GM18517 (cell line): ENCODE measurements around the gene NPAS3.

ENCODE experiments used
- ATAC-seq: cut with Tn5 transposase; IDR thresholded peaks from one replicate; pipeline ENCODE4 v1.9.1; 2021; ENCODE audit warnings: mild to moderate bottlenecking, moderate library complexity; ENCODE audit not compliant: unreplicated experiment

The NPAS3 gene

DNA sequence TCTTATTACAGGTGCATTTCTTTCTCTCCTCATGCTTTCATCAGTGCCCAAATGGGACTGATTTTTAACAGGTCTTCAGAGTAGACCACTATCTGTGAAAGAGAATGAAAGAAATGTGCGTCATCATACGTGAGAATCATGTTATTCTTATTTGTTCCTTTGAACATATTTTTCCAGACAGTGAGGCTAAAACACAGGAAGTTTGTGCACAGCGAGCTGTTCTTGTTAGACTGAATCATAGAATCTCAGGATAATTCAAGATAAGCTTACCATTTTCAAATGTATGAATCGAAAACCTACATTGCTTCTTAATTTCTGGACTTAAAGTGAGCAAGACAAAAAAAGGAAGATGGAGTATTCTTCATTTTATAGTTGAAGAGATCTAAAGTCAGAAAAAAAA is 629.1 kb downstream of the NPAS3 start:
- ATAC-seq = no peak

DNA sequence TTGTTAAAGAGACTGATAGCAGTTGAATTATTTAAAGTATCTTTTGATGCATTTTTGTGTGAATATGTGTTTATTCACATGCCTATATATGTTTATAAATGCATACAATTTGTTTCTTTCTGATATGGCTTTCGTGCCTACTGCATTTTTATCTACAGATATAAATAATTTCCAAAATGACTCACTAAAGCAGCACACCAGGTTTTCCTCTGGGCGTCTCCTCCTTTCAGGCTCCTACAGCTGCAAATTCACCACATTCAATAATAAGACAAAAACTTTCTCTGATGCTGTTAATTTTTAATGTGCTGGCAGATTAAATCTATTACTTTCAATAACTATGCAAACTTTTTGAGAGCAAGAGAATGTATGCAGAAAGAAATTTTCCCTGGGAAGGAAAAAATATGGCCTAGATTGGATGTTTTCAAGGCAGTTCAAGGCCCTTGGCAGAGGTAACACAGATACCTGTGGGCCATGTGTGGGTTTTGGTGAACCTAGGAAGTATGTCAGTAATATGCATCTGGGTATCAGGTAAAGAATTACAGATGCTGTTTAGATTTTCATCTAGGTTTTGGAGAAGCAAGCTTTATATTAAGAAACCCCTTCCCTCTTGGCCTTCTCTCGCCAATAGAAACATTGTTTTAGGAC is 630.4 kb downstream of the NPAS3 start:
- no peak for ATAC-seq

DNA sequence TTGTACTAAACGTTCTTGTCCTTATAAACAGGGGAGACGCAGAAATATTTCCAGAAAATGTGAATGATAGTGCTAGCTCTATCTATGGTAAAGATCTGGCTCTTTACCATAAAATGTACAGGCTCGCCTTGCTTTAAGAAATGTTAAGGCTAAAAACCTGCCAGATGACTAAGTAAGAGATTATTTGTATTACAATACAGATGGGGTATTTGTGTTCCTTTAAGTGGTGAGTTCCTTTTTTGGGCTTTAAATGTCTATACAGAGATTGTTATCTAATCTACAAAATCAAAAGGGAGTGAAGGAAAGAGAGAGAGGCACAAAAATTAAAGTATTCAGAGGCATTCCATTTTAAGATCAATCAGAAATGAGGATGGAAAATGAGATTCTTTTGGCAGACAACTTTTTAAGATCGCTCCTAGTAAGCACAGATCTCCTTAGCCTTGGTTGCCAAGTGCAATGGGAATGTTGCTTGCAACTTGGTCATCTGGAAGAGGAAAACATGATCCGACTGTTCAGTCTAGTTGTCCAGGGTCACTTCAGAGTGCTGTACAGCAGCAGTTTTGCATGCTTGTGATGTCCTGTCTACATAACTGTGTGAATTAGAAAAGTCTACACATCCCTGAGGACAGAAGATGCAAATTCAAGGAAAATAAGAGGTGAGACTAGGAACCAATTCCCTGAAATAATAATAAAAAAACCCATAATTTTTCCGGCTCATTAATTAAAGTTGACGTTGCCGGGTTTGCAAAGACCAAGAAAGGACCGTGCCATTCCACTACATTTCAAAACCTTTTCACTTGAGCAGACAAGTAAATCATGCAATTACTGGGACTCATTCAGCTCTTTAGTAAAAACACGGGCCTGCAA is 631.4 kb downstream of the NPAS3 start:
- ATAC-seq = no peak

DNA sequence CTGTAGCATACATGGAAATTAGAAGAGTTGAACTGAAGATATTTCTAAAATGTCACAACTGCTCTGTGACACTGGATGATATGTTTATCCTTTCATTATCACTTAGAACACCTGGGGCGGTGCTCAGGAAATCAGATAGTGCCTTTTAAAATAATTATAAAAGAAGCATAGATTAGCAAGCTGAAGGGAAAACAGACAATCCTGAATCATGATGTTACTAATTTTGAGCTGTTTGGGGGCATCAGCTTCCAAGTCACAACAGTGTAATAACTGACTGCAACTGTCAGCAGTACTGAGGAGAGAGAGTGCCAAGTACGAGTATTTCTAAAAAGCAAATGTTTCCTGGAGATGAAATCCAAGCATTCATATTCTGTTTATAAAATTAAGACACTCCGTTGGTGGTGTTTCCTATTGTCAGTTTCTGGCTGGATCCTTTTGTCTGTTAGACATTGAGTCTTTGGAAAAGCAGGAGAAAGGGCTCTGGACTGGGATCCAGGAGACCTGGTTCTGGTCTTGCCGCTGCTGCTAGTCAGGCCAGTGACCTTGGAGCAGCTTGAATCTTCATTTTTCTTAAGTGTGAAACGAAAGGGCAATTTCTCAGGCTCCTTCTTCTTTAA is 632.1 kb downstream of the NPAS3 start:
- ATAC-seq = no peak

DNA sequence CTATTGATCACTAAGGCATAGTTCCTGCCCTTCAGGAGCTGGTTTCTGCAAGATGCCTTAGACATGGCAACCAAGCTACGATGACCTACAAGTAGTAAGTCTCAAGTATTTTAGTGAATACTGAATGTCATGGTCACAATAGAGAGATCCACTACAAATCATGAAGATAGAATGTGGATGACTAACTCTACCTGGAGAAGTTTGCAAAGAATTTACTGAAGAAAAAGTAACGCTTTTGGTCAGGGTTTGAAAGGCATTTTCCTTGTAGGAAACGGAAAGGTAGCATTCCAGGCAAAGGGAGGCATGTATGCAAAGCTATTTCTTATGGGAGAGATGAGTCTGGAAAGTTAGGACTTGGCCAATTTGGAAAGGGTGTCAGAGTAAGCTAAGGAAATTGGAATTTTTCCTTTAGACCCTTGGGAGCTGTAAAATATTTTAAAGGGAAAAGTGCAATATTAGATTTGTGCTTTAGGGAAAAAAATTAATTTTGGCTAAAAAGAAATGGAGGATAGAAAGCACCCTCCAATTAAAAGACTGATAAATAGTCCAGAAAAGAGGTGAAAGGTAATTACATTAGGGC is 634.7 kb downstream of the NPAS3 start:
- ATAC-seq = no peak

DNA sequence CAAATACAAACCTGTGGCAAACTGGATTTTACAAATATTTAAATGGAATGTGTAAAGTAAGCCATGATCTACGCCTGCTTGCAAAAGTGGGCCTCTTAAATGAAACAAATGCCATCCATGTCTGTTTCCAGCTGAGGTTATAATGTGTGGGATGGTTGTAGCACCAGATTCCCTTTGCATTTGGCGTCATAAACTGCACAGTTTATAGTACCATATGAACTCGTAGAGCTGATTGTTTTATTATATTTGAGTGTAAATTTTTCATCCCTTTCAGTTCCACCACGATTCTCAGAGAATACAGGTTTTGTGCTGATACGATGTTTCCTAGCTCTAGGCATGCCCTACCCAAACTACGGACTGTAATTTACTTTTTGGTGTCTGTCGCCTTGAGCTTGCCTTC is 637.3 kb downstream of the NPAS3 start:
- no peak for ATAC-seq

DNA sequence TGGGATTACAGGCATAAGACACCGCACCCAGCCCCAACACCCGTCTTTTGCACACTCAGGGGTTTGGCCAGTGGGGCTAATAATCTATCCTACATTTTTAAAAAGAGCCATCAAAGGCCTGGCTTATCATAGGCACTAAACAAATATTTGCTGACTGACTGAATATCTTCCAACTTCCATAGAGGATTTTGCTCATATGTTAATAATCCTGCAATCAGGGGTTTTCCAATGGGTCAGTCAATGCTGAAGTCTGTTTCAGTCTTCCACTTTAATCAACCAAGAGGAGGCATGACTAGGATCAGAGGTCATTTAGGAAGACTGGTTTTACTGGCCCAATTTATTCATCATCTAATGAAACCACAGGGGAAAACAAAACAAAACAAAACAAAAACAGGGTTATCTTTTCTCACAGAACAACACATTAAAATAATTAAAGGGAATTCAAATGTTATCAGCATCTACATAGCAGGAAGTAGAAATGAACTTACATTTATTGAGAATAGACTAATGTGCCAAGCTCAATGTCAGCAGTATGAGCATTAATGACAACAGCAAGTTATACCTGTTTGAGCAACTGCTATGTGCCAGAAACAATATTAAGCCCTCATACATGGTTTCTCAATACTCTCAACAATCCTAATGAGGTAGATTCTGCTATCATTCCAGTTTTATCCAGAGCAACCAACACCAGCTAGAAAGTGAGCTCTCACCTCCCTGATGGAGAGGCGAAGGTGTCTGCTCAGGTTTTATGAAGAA is 640.0 kb downstream of the NPAS3 start:
- no peak for ATAC-seq

DNA sequence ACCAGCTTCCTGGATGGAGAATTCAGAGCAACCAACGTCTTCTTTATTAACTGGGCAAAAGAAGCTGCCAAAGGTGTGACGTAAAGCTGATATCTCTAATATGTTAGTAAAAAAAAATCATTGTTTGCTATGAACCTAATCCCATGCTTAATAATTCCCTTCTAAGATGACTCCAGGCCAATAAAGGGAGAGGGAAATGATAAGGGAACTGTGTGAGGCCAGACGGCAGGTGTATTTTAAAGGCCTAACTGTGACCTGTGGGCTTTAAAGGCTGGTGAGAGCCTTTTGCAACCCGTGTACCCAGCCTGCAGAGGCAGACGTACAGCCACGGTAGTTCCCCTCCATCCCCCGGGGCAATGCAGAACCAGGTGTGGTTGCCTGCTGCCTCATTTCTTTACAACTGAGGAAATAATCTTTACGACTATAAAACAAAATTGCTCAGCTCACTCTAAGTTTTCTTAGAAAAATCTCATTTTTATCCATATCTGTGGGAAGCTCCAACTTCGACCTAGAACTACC is 641.6 kb downstream of the NPAS3 start:
- no peak for ATAC-seq

DNA sequence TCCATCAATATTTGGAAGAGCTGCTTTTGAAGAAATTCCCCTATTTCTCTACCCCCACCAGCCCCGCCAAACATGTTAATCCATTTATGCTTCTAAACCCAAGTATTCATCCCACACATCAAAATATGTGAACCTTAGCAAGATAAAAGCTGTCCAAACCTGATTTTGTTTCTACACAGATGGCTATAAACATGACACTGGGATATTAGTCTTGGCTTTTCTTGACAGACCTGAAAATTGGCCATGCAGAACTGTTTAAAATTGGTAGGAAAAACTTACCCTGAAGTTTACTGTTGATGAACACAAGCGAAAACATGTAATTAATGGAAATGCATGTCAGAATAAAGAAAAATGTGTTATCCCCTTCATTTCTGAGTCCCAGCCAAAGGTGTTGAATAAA is 642.2 kb downstream of the NPAS3 start:
- no peak for ATAC-seq

DNA sequence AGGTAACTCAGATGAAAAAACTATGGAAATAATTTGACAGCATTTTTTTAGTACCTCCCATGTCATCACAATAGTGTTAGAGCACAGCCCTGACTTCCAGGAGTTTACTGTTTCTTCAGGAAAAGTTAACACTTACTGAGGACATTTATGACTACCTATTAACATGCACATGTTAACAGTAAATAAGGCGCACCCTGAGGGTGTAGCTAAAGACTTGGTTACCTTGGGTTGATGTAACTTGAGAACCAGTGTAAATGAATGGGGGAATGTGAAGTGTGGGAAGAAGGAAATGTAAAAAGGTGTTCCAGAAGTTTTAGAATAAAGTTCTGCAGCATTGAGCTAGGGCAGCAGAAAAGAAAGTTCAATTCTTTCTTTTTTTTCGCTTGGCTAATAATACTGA is 646.0 kb downstream of the NPAS3 start:
- no peak for ATAC-seq

DNA sequence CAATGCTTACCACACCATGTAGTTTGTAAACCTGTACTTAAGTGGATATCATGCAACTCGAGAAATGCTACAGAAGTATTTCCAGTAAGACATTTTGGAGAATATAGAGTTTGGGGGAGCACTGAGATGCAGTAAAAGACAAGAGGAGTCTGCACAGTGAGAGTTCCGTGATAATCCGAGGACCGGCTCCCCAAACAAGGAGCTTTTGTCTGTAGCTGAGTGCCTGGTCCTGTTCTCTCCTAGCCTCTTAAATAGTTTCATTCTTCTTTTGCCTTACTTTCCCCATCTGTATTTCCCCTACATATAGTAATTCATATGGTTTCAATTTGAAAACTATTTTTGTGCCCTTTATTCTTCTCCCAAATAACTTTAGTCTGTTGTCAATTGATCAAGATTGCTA is 648.1 kb downstream of the NPAS3 start:
- ATAC-seq = no peak

DNA sequence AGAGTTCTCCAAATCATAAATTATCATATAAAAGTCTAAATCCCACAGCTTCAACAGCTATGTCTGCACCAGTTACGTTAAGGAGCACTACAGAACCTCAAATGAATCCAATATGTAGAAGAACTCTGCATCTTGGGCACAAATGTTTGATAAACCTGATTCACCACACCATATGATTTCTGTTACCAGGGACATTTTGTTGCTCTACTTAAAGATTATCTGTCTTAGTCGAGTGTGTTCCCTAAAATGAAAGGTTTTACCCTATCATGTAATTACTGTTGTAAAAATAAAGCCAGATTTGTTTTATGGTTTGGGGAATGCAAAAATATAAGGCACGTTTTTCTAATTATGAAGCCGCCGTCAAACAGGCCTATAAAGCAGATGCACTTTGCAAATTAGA is 649.1 kb downstream of the NPAS3 start:
- ATAC-seq = no peak

DNA sequence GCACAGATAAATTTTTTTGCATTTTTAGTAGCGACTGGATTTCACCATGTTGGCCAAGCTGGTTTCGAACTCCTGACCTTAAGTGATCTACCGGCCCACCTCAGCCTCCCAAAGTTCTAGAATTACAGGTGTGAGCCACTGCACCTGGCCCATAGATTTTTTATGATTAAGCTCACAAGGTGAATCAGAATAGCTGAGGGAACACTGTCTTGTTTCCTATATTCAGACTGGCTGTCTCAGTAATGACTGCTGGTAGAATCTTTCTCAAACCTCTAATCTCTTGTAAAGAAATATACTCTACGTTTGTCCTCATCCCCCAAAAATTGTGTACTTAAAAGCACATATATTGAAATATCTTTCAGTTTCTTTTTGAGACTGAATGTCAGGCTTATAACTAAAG is 650.1 kb downstream of the NPAS3 start:
- no peak for ATAC-seq

DNA sequence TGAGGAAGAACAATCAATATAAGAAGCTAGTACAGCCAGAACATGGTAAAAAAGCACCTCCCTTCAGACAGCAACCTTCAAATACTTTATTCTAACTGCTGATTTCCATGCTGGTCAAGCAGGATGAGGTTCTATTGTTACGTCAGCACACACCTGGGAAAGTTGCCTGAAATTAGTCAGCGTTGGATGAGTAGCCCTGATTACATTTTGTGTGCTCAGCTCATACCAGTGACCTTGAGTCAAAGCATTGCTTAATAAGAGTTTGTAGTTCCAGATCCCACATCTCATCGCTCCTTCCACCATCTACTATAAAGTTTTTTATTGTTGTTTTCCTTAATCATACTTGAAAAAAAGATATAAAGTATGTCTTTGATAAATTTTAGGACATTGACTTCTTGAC is 650.7 kb downstream of the NPAS3 start:
- ATAC-seq = no peak

DNA sequence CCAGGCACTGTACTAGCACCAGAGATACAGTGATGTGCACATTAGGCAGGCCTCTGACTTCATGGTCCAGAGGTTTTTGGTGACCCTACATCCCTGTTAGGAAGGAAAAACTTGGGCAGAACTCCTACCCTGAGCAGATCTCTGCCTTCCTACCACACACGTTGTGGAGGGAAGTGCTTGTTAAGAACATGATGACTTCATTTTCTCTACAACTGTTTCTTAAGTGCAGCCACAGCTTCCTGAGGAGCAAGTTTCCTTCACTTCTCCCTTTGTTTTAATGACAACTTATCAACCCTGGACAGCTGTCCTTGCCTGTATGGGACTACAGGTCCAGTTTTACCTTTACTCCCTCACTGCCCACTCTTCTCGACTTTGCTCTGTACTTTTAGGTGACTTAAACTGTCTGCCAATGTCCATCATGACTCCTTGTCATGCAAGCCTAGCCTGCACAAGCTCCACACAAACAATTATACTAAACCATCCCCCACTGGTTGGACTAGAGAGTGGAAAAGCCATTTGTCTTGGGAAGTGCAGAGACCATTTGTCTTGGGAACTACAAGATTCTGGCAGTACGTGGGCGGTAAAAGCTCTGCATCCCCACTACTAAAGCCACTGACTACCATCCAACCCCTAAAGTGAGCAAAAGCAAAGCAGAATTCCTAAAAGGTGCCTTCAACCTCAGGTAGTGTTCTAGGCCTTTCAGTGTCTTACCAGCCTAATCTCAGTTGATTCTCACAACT is 652.4 kb downstream of the NPAS3 start:
- no peak for ATAC-seq

DNA sequence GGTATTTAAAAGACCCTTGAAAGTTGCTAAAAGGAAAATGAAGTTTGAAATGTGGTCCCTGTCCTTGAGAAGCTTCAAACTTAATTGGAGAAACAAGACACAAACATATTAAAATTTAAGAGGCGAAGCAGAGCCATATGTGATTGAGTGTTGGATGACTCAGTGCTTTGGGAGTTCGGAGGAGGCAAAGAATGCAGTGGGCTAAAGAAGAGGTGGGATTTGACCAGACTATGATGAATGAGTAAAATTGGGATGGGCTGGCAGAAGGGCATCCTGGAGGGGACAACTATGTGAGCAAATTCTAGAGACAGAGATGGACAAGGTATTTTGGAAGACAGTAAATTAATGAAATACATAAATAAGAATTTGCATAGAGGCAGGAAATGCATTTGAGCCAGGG is 653.6 kb downstream of the NPAS3 start:
- no peak for ATAC-seq

DNA sequence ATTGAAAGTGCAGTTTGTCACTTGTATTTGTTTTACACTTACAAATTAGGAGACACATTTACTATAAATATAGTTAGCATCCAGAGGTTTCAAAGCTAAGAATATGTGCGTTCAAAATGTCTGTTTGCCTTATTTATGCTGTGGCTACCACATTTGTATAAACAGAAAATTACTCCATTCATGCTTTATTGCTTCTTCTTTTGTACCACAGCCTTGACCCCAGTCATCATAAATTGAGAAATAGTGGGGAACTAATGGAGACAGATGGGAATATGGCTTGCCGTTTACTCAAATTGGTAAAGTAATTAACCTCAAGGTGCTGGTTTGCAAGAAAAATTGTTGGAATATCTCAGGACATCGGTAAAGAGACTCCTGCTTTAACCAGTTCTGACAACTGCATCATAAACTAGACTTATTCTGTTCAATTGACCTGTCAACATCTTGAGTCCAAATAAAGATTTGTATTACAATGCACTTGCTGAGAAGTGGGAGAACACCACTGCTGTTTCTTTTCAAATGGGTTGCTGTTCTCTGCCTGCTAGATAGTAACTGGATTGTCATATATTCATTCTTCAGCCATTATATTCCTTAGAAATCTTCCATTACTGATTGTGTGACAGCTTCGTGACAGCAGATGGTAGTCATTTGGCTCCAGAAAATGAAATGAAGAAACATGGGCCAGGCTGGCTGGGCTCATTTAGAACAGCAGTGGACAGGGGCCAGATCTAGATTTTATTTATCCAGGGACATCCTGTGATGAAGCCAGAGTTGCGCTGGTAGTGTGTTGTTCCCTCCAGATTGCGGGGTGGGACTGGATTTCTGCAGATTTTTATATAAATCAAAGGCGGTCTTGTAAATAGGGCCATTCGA is 657.8 kb downstream of the NPAS3 start:
- no peak for ATAC-seq

DNA sequence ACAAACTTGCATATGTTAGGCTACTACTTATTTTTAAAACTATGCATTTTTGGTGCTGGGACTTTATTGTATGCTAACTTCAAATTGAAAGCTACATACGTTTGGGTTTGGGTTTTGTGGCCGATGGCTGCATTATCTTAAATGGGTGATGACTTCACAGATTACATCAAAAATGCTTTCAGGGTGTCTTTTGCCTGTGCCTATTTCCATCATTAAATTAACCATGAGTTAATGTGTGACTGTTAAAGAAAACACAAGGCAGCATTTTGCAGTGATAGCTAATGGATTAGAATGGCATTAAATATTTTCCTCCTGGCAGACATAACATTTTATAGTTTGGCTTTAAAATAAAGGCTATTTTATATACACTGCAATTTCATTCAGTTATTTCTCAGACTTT is 659.9 kb downstream of the NPAS3 start:
- ATAC-seq = no peak

DNA sequence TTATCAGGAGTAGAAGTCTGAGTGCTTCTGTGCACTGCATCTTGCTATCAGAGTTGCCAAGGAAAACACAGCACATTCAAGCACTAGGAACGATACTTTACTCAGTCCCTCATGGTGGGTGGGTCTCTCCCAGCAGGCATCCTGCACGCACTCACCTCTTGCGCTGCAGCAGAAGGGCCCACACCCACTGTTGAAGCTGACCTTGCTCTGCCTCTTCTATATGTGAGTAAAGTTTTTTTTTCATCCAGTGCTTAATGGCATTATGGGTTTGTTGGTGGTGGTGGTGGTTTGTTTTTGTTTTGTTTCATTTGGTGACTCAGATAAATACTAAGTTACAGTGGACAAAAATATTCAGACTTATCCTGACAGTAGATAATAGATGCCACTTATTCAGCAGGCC is 663.7 kb downstream of the NPAS3 start:
- no peak for ATAC-seq
